HepG2 (cell line): ENCODE results near the gene BAG3. TPM values are rescaled to one million over a fixed set of nuclear protein-coding genes. Genes with fewer than 3 reads are reported as not detected.
"Not testable (repeated sequence)": the region's sequence is repeated elsewhere in the genome, so short reads cannot be mapped to it uniquely, and the experiment has no call there.

Experiments
- ATAC-seq: fragments of 200-7000 bp; cut with Tn5 transposase; 3 replicates; pipeline ENCODE4 v1.9.1; 2020; ENCODE audit warnings: mild to moderate bottlenecking, moderate library complexity
- BruUV-seq: library from RNA; stranded (reverse); fragments of 400-500 nt; replicated peaks from 2 replicates; lab custom pipeline; 2021; lab: Mats Ljungman, UMichigan
- CTCF ChIA-PET: fragments of 300-600 bp; formaldehyde crosslinking; extraction: SDS; loops from one replicate; lab custom pipeline; 2021; ENCODE audit warnings: low total read pairs, inconsistent platforms, low intra/inter-chr PET ratio; lab: Yijun Ruan, JAX
- POLR2A ChIA-PET: fragments of 350-600 bp; sonication (Branson Sonifier 250); formaldehyde crosslinking; loops from one replicate; lab custom pipeline; 2020; ENCODE audit warnings: antibody characterized with exemption, inconsistent platforms; lab: Yijun Ruan, JAX
- DNase-seq: peaks from one replicate; pipeline ENCODE4 v3.0.0-alpha.2; 2015; ENCODE audit warnings: low spot score
- FAIRE-seq: peaks from 3 replicates; lab custom pipeline; 2011; peaks lifted over from hg19 to GRCh38; lab: Jason Lieb, UNC
- H2AFZ ChIP-seq: one replicate; pipeline ENCODE4 v1.6.1; 2011; ENCODE audit warnings: low read length, inconsistent platforms
- H3K27ac ChIP-seq: fragments of 300-600 bp; 3 replicates; pipeline ENCODE4 v1.8.0; 2011; ENCODE audit warnings: mixed run types, mild to moderate bottlenecking, mixed read lengths, low read length, inconsistent platforms; ENCODE audit not compliant: insufficient read depth; ENCODE audit errors: extremely low read length
- H3K27me3 ChIP-seq, 2 experiments: fragments of 200-600 bp in 1 of 2; 2 replicates in 1 of 2; 3 replicates in 1 of 2; pipeline versions ENCODE4 v1.6.0 to v1.8.0; 2011; ENCODE audit warnings: low read length in 2 of 2, mild to moderate bottlenecking in 2 of 2, moderate library complexity in 2 of 2, inconsistent platforms in 1 of 2; ENCODE audit not compliant: insufficient read depth in 2 of 2, control insufficient read depth in 1 of 2
- H3K36me3 ChIP-seq, 2 experiments: fragments of 200-600 bp in 1 of 2; replicated peaks in 1 of 2; 2 replicates in 1 of 2; 3 replicates in 1 of 2; pipeline versions ENCODE4 v1.5.1 to v1.8.0; 2011; ENCODE audit warnings: low read length in 2 of 2, inconsistent platforms in 1 of 2; ENCODE audit not compliant: insufficient read depth in 2 of 2, control insufficient read depth in 1 of 2
- H3K4me1 ChIP-seq: 2 replicates; pipeline ENCODE4 v1.5.1; 2012; ENCODE audit warnings: low read length, inconsistent platforms; ENCODE audit not compliant: insufficient read depth
- H3K4me2 ChIP-seq: 2 replicates; pipeline ENCODE4 v1.6.0; 2011; ENCODE audit warnings: low read depth, low read length, inconsistent platforms
- H3K4me3 ChIP-seq, 3 experiments: fragments of 200-600 bp in 1 of 3; sonication (generic), shearing (Covaris generic) in 1 of 3; replicated peaks in 1 of 3; 2 replicates each; pipeline ENCODE4 v1.5.1; 2011 to 2016; ENCODE audit warnings: low read length in 3 of 3, inconsistent platforms in 2 of 3, low read depth in 2 of 3, mild to moderate bottlenecking in 2 of 3, control low read depth in 1 of 3, mixed read lengths in 1 of 3; ENCODE audit not compliant: insufficient read depth in 1 of 3
- H3K79me2 ChIP-seq: one replicate; pipeline ENCODE4 v1.6.1; 2011; ENCODE audit warnings: low read length, inconsistent platforms; ENCODE audit not compliant: insufficient read depth
- H3K9ac ChIP-seq: 2 replicates; pipeline ENCODE4 v1.6.0; 2011; ENCODE audit warnings: mild to moderate bottlenecking, low read depth, low read length, inconsistent platforms; ENCODE audit not compliant: insufficient read depth
- H3K9me3 ChIP-seq: 2 replicates; pipeline ENCODE4 v1.5.1; 2012; ENCODE audit warnings: mild to moderate bottlenecking, low read length
- H4K20me1 ChIP-seq: 2 replicates; pipeline ENCODE4 v1.6.0; 2011; ENCODE audit warnings: inconsistent platforms, mild to moderate bottlenecking, low read length, moderate library complexity; ENCODE audit not compliant: insufficient read depth
- MAFF ChIP-seq: IDR thresholded peaks from 2 replicates; pipeline ENCODE4 v1.6.1; 2011; ENCODE audit warnings: low read depth, low read length, improper control_type of control experiment
- WGBS: methylation state at CpG from one replicate; pipeline ENCODE4 v1.1.6; 2017; ENCODE audit warnings: low lambda C conversion rate; 5-methylcytosine and 5-hydroxymethylcytosine counted together
- in situ Hi-C: cut with HindIII; loops from 2 replicates; pipeline ENCODE4 v1.10.0; 2017; ENCODE audit warnings: low pct_unique_long_range_greater_than_20kb; ENCODE audit not compliant: extremely low pct_ligation_motif_present
- intact Hi-C: fragments of 100-400 bp; cut with micrococcal nuclease; formaldehyde crosslinking; loops from one replicate; pipeline ENCODE4 v1.10.0; 2022; ENCODE audit not compliant: unreplicated experiment
- polyA plus RNA-seq, 8 experiments: library from polyadenylated mRNA; depleted of rRNA in 3 of 8; stranded (reverse) in 7 of 8; unstranded in 1 of 8; fragments of >200 nt; fragmentation: Illumina TruSeq in 4 of 8; extraction: Trizol in 4 of 8; gene quantifications; 2 replicates each; pipeline versions ENCODE4 v1.2.1 to v1.2.3, GENCODE V29; 2011 to 2016; ENCODE audit warnings: low read depth in 4 of 8, missing spikeins in 1 of 8, mixed read lengths in 1 of 8; ENCODE audit not compliant: insufficient read depth in 1 of 8
- total RNA-seq, 5 experiments: library from RNA; depleted of rRNA; stranded (reverse); fragments of >200 nt; fragmentation: Illumina TruSeq; extraction: Trizol; gene quantifications; 2 replicates each; pipeline ENCODE4 v1.2.3, GENCODE V29; 2016; ENCODE audit warnings: low read depth in 1 of 5
- TF ChIP-seq, protein P1 (sequence below): sonication (generic); formaldehyde crosslinking; IDR thresholded peaks from 2 replicates; pipeline ENCODE4 v1.4.0; 2020; ENCODE audit warnings: mild to moderate bottlenecking, missing genetic modification reagents, borderline replicate concordance

BAG3 gene
- total and polyA plus RNA-seq, 2 of the 13 experiments (the other 11 are each of a cell fraction or from before 2014, with no cell fraction given): 2.9 to 6.7 TPM

DNA sequence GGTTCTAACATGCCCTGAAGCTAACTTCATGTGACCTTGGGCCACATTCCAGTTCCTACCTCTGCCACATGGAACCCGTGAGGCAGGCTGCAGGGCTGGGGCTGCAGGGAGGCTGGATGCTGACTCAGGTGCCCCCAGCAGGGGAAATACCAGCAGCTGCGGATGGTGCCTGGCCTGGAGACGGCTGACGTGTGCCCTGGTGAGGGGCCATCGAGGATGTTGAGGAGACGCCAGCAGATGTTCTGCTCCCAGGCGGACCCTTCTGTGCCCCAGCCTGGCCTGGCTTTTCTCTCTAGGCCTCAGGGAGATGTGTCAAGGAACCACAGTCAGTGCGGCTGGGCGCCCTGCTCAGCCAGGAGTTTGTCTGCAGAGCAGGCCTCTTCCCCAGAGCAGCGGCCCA is 8.8 kb downstream of the BAG3 start (continued):
- TF ChIP-seq, protein P1, sequence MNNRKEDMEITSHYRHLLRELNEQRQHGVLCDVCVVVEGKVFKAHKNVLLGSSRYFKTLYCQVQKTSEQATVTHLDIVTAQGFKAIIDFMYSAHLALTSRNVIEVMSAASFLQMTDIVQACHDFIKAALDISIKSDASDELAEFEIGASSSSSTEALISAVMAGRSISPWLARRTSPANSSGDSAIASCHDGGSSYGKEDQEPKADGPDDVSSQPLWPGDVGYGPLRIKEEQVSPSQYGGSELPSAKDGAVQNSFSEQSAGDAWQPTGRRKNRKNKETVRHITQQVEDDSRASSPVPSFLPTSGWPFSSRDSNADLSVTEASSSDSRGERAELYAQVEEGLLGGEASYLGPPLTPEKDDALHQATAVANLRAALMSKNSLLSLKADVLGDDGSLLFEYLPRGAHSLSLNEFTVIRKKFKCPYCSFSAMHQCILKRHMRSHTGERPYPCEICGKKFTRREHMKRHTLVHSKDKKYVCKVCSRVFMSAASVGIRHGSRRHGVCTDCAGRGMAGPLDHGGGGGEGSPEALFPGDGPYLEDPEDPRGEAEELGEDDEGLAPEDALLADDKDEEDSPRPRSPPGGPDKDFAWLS: no peak
- peak; percentile 41; the same call in 1 of the 2 replicates for TF ChIP-seq MAFF
- TF ChIP-seq, all 625 proteins: peak for 6

DNA sequence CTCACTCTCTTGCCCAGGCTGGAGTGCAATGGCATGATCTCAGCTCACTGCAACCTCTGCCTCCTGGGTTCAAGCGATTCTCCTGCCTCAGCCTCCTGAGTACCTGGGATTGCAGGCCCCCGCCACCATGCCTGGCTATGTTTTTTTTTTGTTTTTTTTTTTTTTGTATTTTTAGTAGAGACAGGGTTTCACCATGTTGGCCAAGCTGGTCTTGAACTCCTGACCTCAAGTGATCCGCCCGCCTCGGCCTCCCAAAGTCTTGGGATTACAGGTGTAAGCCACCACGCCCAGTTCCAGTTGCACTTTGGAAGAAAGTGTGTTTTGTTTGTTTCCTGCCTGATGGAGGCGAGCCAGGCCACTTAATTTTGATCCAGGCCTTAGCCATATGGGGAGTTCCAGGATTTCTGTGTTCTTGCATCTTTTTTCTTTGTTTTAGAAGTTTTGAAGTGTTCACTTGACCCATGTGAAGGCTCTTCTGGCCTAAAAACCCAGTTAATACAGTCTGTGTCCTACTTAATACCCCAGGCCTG is 11.0 kb downstream of the BAG3 start:
- CTCF ChIA-PET, POLR2A ChIA-PET: not testable (repeated sequence)

More for the DNA sequence above, 11.0 kb downstream of the BAG3 start:
- intact Hi-C loops, DNase-seq, H3K27me3 ChIP-seq, H3K27ac ChIP-seq, in situ Hi-C loops, H3K4me3 ChIP-seq, H3K9me3 ChIP-seq, BruUV-seq, ATAC-seq, H2AFZ ChIP-seq, H3K9ac ChIP-seq, H3K4me2 ChIP-seq, FAIRE-seq: not testable (repeated sequence)
- Histone ChIP-seq H3K36me3 (peaks cover 11 to 27% of the 10 kb centered on the region in 2 experiments; a peak in 4 of 5 replicates), H4K20me1 (peaks cover 19% of the 10 kb centered on the region), H3K79me2 (peaks cover 88% of the 10 kb centered on the region), H3K4me1 (peaks cover 81% of the 10 kb centered on the region)
- WGBS: 95% methylated on average over 7 of the region's 7 CpGs
